HG03457 (cell line): ENCODE data around the gene APLN.

Experiments used
- ATAC-seq: cut with Tn5 transposase; IDR thresholded peaks from one replicate; pipeline ENCODE4 v1.9.1; 2021; ENCODE audit warnings: moderate number of reproducible peaks; ENCODE audit not compliant: unreplicated experiment

The APLN gene

DNA sequence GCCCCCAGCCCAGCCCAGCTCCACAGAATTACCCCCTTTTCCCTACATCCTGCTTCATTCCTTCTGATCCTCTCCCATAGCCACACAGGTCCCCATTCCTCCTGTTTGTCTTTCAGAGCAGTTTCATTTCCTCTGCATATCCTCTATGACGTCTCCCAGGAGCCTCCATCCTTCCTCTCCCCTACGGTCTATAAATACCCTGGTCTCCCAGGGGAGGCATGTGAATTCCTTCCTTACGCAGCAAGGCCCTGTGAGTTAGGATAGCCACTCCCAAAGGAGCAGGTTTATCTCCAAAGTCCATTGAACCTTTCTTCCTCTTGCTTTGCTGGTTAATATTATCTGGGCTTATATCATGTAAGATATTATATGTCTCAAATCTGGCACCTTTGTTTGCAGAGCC is 8.4 kb upstream of the APLN start:
- no peak for ATAC-seq

- no peak for ATAC-seq
Observed at GRCh38 chrX:129661369-129661768, 6.6 kb upstream of the APLN start.

DNA sequence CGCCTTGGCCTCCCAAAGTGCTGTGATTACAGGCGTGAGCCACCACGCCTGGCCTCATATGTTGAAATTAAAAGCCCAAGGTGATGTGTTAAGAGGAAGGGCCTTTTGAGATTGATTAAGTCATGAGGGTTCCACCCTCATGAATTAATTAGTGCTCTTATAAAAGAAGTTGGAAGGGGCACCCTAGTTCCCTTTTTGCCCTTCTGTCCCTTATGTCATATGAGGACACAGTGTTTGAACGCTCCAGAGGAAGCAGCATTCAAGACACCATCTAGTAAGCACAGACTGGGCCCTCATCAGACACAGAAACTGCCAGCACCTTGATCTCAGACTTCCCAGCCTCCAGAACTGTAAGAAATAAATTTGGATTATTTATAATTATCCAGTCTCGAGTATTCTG is 5.1 kb upstream of the APLN start:
- ATAC-seq: no peak

DNA sequence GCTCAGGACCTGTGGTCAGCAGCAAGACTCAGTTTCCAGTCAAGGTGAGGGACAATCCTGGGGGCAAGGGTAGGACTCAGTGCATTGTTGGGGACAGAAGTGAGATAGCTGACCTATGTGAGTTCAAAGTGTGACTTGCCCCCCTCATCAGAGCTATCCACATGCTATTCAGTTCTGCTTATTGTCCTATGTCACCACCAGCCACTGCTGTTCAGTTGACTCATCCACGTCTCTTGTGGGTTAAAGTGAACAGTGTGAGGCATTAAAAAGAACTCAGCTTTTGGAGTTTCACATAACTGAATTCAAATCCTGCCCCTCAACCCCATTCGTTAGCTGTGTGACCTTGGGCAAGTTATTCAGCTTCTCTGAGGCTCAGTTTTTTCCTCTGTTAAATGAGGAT is 4.4 kb upstream of the APLN start:
- no peak for ATAC-seq

DNA sequence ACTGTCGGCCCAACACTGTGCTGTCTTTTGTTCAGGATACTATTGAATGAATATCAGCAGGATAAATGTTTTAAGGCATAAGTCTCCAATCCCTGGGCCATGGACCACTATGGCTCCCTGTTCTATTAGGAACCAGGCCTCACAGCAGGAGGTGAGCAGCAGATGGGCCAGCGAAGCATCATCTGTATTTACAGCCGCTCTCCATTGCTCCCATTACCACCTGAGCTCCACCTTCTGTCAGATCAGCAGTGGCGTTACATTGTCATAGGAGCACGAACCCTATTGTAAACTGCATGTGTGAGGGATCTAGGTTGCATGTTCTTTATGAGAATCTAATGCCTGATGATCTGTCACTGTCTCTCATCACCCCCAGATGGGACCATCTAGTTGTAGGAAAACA is 3.7 kb upstream of the APLN start:
- ATAC-seq: no peak

GRCh38 chrX:129655547-129656249 is 942 bp upstream of the APLN start:
- no peak for ATAC-seq

- no peak for ATAC-seq
Observed at GRCh38 chrX:129653971-129654651, 645 bp downstream of the APLN start.

GRCh38 chrX:129653181-129653970 is 1.4 kb downstream of the APLN start:
- no peak for ATAC-seq

GRCh38 chrX:129652565-129653169 is 2.1 kb downstream of the APLN start:
- ATAC-seq: no peak

DNA sequence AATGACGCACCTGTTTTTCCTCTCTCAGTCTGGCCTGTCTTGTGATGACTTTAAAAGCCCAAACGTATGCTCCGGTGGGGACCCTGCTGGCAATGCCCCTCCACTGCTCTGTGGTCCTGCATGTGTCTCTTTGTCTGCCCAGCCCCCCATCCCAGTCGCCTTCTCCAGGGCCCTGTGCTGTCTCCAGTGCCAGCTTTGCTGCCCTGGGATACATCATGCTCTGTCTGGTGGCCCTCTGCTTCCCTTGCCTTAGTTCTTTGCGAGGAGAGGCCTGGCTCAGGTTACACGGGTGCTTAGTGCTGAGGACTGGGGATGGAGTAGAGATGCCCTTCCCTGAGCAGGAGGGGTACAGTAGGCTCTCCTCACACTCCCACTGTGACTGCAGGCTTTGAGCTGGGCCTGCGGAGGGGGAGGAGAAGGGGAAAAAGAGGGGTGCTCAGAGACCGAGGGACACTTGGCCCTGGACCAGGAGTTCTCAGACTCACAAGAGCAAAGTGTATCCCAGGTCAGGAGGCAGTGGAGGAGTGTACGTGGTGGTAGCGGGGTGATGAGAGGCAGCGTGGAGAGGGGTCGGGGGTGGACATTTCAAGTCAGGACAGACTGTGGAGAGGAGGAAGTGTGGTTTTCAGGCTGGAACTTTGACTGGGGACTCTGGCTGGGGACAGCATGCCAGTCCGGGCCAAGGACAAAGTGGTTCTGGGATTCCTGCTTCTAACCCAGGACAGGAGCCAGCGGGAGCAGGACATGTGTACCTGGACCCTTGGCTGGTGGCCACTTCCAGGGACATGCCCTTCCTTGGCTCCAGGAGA is 2.8 kb downstream of the APLN start:
- ATAC-seq: no peak

GRCh38 chrX:129650821-129651510 is 3.8 kb downstream of the APLN start:
- ATAC-seq: no peak

DNA sequence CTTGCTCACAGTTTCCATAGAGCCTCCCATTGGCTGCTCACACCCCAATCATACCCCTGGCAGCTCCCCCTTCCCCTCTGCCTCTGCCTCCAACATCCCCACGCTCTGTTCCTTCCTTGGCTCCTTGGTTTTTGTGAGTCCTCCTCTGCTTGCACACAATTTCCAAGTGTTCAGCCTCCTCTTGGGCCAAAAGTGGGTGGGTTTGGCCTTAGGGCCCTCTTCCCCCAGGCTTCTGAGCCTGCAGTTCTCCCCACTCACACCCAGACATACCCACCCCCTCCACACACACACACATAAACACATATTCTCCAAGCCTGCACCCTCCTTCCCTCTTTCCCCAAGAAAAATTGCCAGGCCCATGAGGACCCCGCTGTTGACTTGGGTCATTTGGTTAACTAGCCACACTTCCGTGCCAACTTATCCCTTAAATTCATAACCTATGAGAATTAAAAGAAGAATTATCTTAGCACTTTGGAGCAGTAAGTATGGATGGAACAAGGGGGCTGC is 4.5 kb downstream of the APLN start:
- ATAC-seq: no peak

GRCh38 chrX:129649268-129650182 is 5.2 kb downstream of the APLN start:
- no peak for ATAC-seq

- no peak for ATAC-seq
Observed at GRCh38 chrX:129648514-129649267, 6.1 kb downstream of the APLN start.

- no peak for ATAC-seq
Observed at GRCh38 chrX:129647418-129648410, 7.0 kb downstream of the APLN start.

- ATAC-seq: no peak
Observed at GRCh38 chrX:129646566-129647417, 8.0 kb downstream of the APLN start.
